Neutrophil (primary cell): Measurements from ENCODE around the gene AKAP1.

Experiments used
- H3K27ac ChIP-seq: fragments of 200-600 bp; sonication (generic); 2 replicates; pipeline ENCODE4 v1.5.1; 2016; ENCODE audit warnings: mild to moderate bottlenecking, moderate library complexity
- H3K27me3 ChIP-seq: fragments of 200-600 bp; sonication (generic); 2 replicates; pipeline ENCODE4 v1.6.0; 2016; ENCODE audit warnings: mild to moderate bottlenecking
- H3K36me3 ChIP-seq: fragments of 200-600 bp; sonication (generic); 2 replicates; pipeline ENCODE4 v1.5.1; 2017
- H3K4me1 ChIP-seq, 2 experiments: fragments of 200-600 bp in 1 of 2; sonication (generic) in 1 of 2; 1 replicate in 1 of 2; 2 replicates in 1 of 2; pipeline versions ENCODE4 v1.5.1 to v1.6.1; 2013 to 2016; ENCODE audit warnings: low read depth in 1 of 2, low read length in 1 of 2, mild to moderate bottlenecking in 1 of 2, moderate library complexity in 1 of 2; ENCODE audit not compliant: control insufficient read depth in 1 of 2, insufficient read depth in 1 of 2
- H3K4me3 ChIP-seq, 2 experiments: fragments of 200-600 bp in 1 of 2; sonication (generic) in 1 of 2; 1 replicate in 1 of 2; 2 replicates in 1 of 2; pipeline ENCODE4 v1.5.1; 2013 to 2016; ENCODE audit warnings: low read depth in 1 of 2, low read length in 1 of 2, mild to moderate bottlenecking in 1 of 2, moderate library complexity in 1 of 2
- H3K9me3 ChIP-seq: fragments of 200-600 bp; sonication (generic); 2 replicates; pipeline ENCODE4 v1.5.1; 2016
- CTCF ChIP-seq: fragments of 200-600 bp; sonication (generic); IDR thresholded peaks from 2 replicates; pipeline ENCODE4 v1.5.1; 2016; ENCODE audit warnings: antibody characterized with exemption

AKAP1 gene

GRCh38 chr17:57133486-57133885, 48.4 kb downstream of the AKAP1 start:
- H3K27me3 ChIP-seq, result peaks cover 18% of the 10 kb centered on the region
- TF ChIP-seq CTCF, result no peak
- no peaks in the 10 kb centered on the region for H3K36me3 ChIP-seq
- peaks cover 0 to 3% of the 10 kb centered on the region in 2 experiments for H3K4me1 ChIP-seq
- H3K9me3 ChIP-seq, result no peaks in the 10 kb centered on the region
- H3K4me3 ChIP-seq, result no peak overlapping the region
- H3K27ac ChIP-seq, result no peak overlapping the region

- H3K36me3 ChIP-seq, result no peaks in the 10 kb centered on the region
- H3K27me3 ChIP-seq, result peaks cover 18% of the 10 kb centered on the region
- no peak overlapping the region for H3K27ac ChIP-seq
- H3K9me3 ChIP-seq, result no peaks in the 10 kb centered on the region
- H3K4me3 ChIP-seq, result no peak overlapping the region
- H3K4me1 ChIP-seq, result peaks cover 0 to 3% of the 10 kb centered on the region in 2 experiments
- no peak for TF ChIP-seq CTCF
Measured at GRCh38 chr17:57135026-57135788, 50.2 kb downstream of the AKAP1 start.

- no peaks in the 10 kb centered on the region for H3K36me3 ChIP-seq
- TF ChIP-seq CTCF, result no peak
- no peak overlapping the region for H3K27ac ChIP-seq
- no peak overlapping the region for H3K4me3 ChIP-seq
- peaks cover 18% of the 10 kb centered on the region for H3K27me3 ChIP-seq
- no peaks in the 10 kb centered on the region for H3K9me3 ChIP-seq
- peaks cover 0 to 3% of the 10 kb centered on the region in 2 experiments for H3K4me1 ChIP-seq
Measured at GRCh38 chr17:57135789-57136291, 50.8 kb downstream of the AKAP1 start.

GRCh38 chr17:57136355-57136754, 51.3 kb downstream of the AKAP1 start:
- TF ChIP-seq CTCF, result no peak
- Histone ChIP-seq H3K4me1 (no peaks in the 10 kb centered on the region), H3K36me3 (no peaks in the 10 kb centered on the region), H3K4me3 (no peak overlapping the region), H3K9me3 (no peaks in the 10 kb centered on the region), H3K27ac (no peak overlapping the region), H3K27me3 (peaks cover 18% of the 10 kb centered on the region)

GRCh38 chr17:57138030-57138911, 53.2 kb downstream of the AKAP1 start:
- Histone ChIP-seq H3K27me3 (peaks cover 18% of the 10 kb centered on the region), H3K27ac (no peak overlapping the region), H3K4me3 (no peak overlapping the region), H3K9me3 (no peaks in the 10 kb centered on the region), H3K36me3 (no peaks in the 10 kb centered on the region), H3K4me1 (no peaks in the 10 kb centered on the region)
- no peak for TF ChIP-seq CTCF
